ENCODE results near the gene TNFRSF25. TPM values are rescaled to one million over a fixed set of nuclear protein-coding genes. Genes with fewer than 3 reads are reported as not detected.

TNFRSF25 gene
- total and polyA plus RNA-seq, 9 of the 15 experiments (the other 6 are each of a cell fraction or from before 2014, with no cell fraction given) = 0.24 to 0.49 TPM; not detected in 7

GRCh38 chr1:6467744-6468688, 2.0 kb upstream of the TNFRSF25 start:
- Histone ChIP-seq H3K9me3 (replicated peaks; ENCODE audit: control insufficient read depth, insufficient read depth, low read depth, low read length) (no peaks in the 10 kb centered on the region), H3K4me1 (replicated peaks in 1 of 2; ENCODE audit: control insufficient read depth in 2 of 2, insufficient read depth in 2 of 2, low read length in 2 of 2) (peaks cover 10 to 68% of the 10 kb centered on the region in 2 experiments; a peak in 4 of 5 replicates), H3K79me2 (ENCODE audit: control insufficient read depth, insufficient read depth, low read length) (no peaks in the 10 kb centered on the region), H3K4me3 (no peak overlapping the region), H3K9me1 (ENCODE audit: control insufficient read depth, insufficient read depth, low read length) (peaks cover 2% of the 10 kb centered on the region), H3K4me2 (ENCODE audit: insufficient read depth, low read length) (no peak overlapping the region), H3K27me3 (ENCODE audit: control insufficient read depth in 2 of 2, insufficient read depth in 2 of 2, low read length in 2 of 2) (peaks cover 66 to 94% of the 10 kb centered on the region in 2 experiments), H2AFZ (ENCODE audit: low read depth, low read length) (no peak overlapping the region), H3K9ac (ENCODE audit: insufficient read depth in 1 of 2, low read depth in 2 of 2, low read length in 2 of 2) (peak overlapping the region in 1 of 2 experiments; percentile 45; a peak in 1 of 4 replicates), H3K36me3 (ENCODE audit: control insufficient read depth, insufficient read depth, low read length) (no peaks in the 10 kb centered on the region), H4K20me1 (replicated peaks; ENCODE audit: control insufficient read depth, insufficient read depth, low read length) (peaks cover 51% of the 10 kb centered on the region), H3K27ac (ENCODE audit: extremely low read depth, low read depth, low read length) (no peak overlapping the region)
- BruUV-seq (replicated peaks) = no TSS peak
- intact Hi-C loops (cut with micrococcal nuclease) (no loop called here), in situ Hi-C loops (cut with MboI) (no loop called here)
- 9% methylated on average over 30 of the region's 30 CpGs for WGBS (ENCODE audit: insufficient coverage, low coverage, missing lambda C conversion rate)
- FAIRE-seq (no peak), DNase-seq (ENCODE audit: extremely low read depth in 1 of 4, low spot score in 3 of 4) (no peak), ATAC-seq (no peak)
- peak; percentile 38; the same call in 1 of the 2 replicates for TF ChIP-seq TFAP4 (CRISPR knock-in tag; IDR thresholded peaks at IDR 0.05; ENCODE audit: borderline replicate concordance)
- TF ChIP-seq CBX8 (IDR thresholded peaks at IDR 0.05; ENCODE audit: borderline replicate concordance, extremely low read depth, low read depth, low read length, poor library complexity, severe bottlenecking) = no peak
- ChIA-PET POLR2A (interaction anchor here (0.5 to 1.1 kb wide), 3 partner anchors 8 to 760 kb away, joined by 3 read pairs; no protein-coding TSS in a partner anchor), CTCF (ENCODE audit: low intra/inter-chr PET ratio) (no interaction called here)
